WTC11 (cell line): ENCODE data around the gene PRR5. TPM values are rescaled to one million over a fixed set of nuclear protein-coding genes. Genes with fewer than 3 reads are reported as not detected.
A peak's percentile ranks its signal among the peaks of the same experiment; 100 is the strongest.

Source experiments
- ATAC-seq: fragments of 200-7000 bp; cut with Tn5 transposase; 2 replicates; pipeline ENCODE4 v1.10.0; 2021; ENCODE audit warnings: mild to moderate bottlenecking, moderate library complexity
- CTCF ChIA-PET: fragments of 300-600 bp; sonication (Branson Sonifier 250); formaldehyde crosslinking; loops from one replicate; lab custom pipeline; 2021; ENCODE audit warnings: antibody characterized with exemption; lab: Charles Lee
- POLR2A ChIA-PET: fragments of 350-600 bp; sonication (Branson Sonifier 250); formaldehyde crosslinking; loops from one replicate; lab custom pipeline; 2021; ENCODE audit warnings: antibody characterized with exemption; lab: Charles Lee
- DNase-seq: peaks from one replicate; pipeline ENCODE4 v3.0.0; 2021; ENCODE audit warnings: low spot score
- H3K27ac Mint-ChIP-seq: 2 replicates; pipeline ENCODE4 v1.8.0; 2021; ENCODE audit warnings: mixed read lengths
- H3K27me3 Mint-ChIP-seq: 2 replicates; pipeline ENCODE4 v1.8.0; 2021; ENCODE audit warnings: low read depth, mild to moderate bottlenecking, moderate library complexity, mixed read lengths
- H3K36me3 Mint-ChIP-seq: 2 replicates; pipeline ENCODE4 v1.8.0; 2021; ENCODE audit warnings: mixed read lengths
- H3K4me1 Mint-ChIP-seq: 2 replicates; pipeline ENCODE4 v1.8.0; 2022; ENCODE audit warnings: mixed read lengths
- H3K4me3 Mint-ChIP-seq: 2 replicates; pipeline ENCODE4 v1.8.0; 2021; ENCODE audit warnings: mild to moderate bottlenecking, moderate library complexity, mixed read lengths
- H3K9me3 Mint-ChIP-seq: 2 replicates; pipeline ENCODE4 v1.8.0; 2021; ENCODE audit warnings: mixed read lengths
- ATF6 ChIP-seq: sonication (generic); formaldehyde crosslinking; IDR thresholded peaks from 2 replicates; pipeline ENCODE4 v1.8.1; 2023; ENCODE audit warnings: mild to moderate bottlenecking, missing genetic modification reagents
- CBFB ChIP-seq: sonication (generic); formaldehyde crosslinking; IDR thresholded peaks from 2 replicates; pipeline ENCODE4 v1.8.1; 2022; ENCODE audit warnings: mild to moderate bottlenecking, low read depth, missing genetic modification reagents
- E2F4 ChIP-seq: sonication (generic); formaldehyde crosslinking; IDR thresholded peaks from 2 replicates; pipeline ENCODE4 v1.8.1; 2022; ENCODE audit warnings: low read depth, mild to moderate bottlenecking, moderate library complexity, missing genetic modification reagents, borderline replicate concordance
- EMX1 ChIP-seq: fragments of 250-450 bp; sonication (Bioruptor Pico); IDR thresholded peaks from 2 replicates; pipeline ENCODE4 v1.8.0; 2021; ENCODE audit warnings: mild to moderate bottlenecking
- FOXJ3 ChIP-seq: sonication (generic); formaldehyde crosslinking; IDR thresholded peaks from 2 replicates; pipeline ENCODE4 v1.9.0; 2021; ENCODE audit warnings: missing genetic modification reagents, mild to moderate bottlenecking, borderline replicate concordance
- HMGA2 ChIP-seq: fragments of 250-450 bp; sonication (Bioruptor Pico); IDR thresholded peaks from 2 replicates; pipeline ENCODE4 v1.4.0; 2021; ENCODE audit warnings: mild to moderate bottlenecking, moderate library complexity
- JAZF1 ChIP-seq: fragments of 250-450 bp; sonication (Bioruptor Pico); IDR thresholded peaks from 2 replicates; pipeline ENCODE4 v1.9.0; 2021; ENCODE audit warnings: moderate library complexity, mild to moderate bottlenecking, inconsistent platforms
- NFYB ChIP-seq: sonication (generic); formaldehyde crosslinking; conservative IDR thresholded peaks from 2 replicates; pipeline ENCODE4 v1.8.0; 2022; ENCODE audit warnings: low read depth, missing genetic modification reagents
- RELA ChIP-seq: sonication (generic); formaldehyde crosslinking; IDR thresholded peaks from 2 replicates; pipeline ENCODE4 v1.8.1; 2022; ENCODE audit warnings: missing genetic modification reagents, mild to moderate bottlenecking, borderline replicate concordance
- SOX15 ChIP-seq: fragments of 250-450 bp; sonication (Bioruptor Pico); IDR thresholded peaks from 2 replicates; pipeline ENCODE4 v1.9.0; 2021; ENCODE audit warnings: mild to moderate bottlenecking
- SP1 ChIP-seq: sonication (generic); formaldehyde crosslinking; conservative IDR thresholded peaks from 2 replicates; pipeline ENCODE4 v1.8.1; 2022; ENCODE audit warnings: missing genetic modification reagents
- TCF7 ChIP-seq: sonication (generic); formaldehyde crosslinking; IDR thresholded peaks from 2 replicates; pipeline ENCODE4 v1.8.0; 2022; ENCODE audit warnings: mild to moderate bottlenecking, low read depth, missing genetic modification reagents, moderate library complexity
- TEAD1 ChIP-seq: sonication (generic); formaldehyde crosslinking; IDR thresholded peaks from 2 replicates; pipeline ENCODE4 v1.8.0; 2022; ENCODE audit warnings: mild to moderate bottlenecking, missing genetic modification reagents
- ZNF121 ChIP-seq: sonication (generic); formaldehyde crosslinking; IDR thresholded peaks from 2 replicates; pipeline ENCODE4 v1.8.0; 2023; ENCODE audit warnings: missing genetic modification reagents
- ZNF263 ChIP-seq: sonication (generic); formaldehyde crosslinking; IDR thresholded peaks from 2 replicates; pipeline ENCODE4 v1.8.1; 2022; ENCODE audit warnings: low read depth, mild to moderate bottlenecking, moderate library complexity, missing genetic modification reagents
- ZNF317 ChIP-seq: sonication (generic); formaldehyde crosslinking; IDR thresholded peaks from 2 replicates; pipeline ENCODE4 v1.8.1; 2023; ENCODE audit warnings: low read depth, mild to moderate bottlenecking, moderate library complexity, missing genetic modification reagents, borderline replicate concordance
- ZNF416 ChIP-seq: fragments of 250-450 bp; sonication (Bioruptor Pico); IDR thresholded peaks from 2 replicates; pipeline ENCODE4 v1.9.0; 2021; ENCODE audit warnings: mild to moderate bottlenecking, inconsistent platforms
- total RNA-seq: library from RNA; stranded (reverse); gene quantifications from 3 replicates; pipeline ENCODE4 v1.2.3, GENCODE V29; 2021
- TF ChIP-seq, protein P1 (sequence below): sonication (generic); formaldehyde crosslinking; IDR thresholded peaks from 2 replicates; pipeline ENCODE4 v1.8.0; 2023; ENCODE audit warnings: missing genetic modification reagents, mild to moderate bottlenecking, borderline replicate concordance
- TF ChIP-seq, protein P2 (sequence below): sonication (generic); formaldehyde crosslinking; IDR thresholded peaks from 2 replicates; pipeline ENCODE4 v1.8.0; 2022; ENCODE audit warnings: missing genetic modification reagents
- TF ChIP-seq, protein P3 (sequence below): sonication (generic); formaldehyde crosslinking; IDR thresholded peaks from 2 replicates; pipeline ENCODE4 v1.8.0; 2022; ENCODE audit warnings: mild to moderate bottlenecking, missing genetic modification reagents
- TF ChIP-seq, protein P4 (sequence below): sonication (generic); formaldehyde crosslinking; conservative IDR thresholded peaks from 2 replicates; pipeline ENCODE4 v1.8.1; 2022; ENCODE audit warnings: mild to moderate bottlenecking, missing genetic modification reagents
- TF ChIP-seq, protein P5 (sequence below): sonication (generic); formaldehyde crosslinking; IDR thresholded peaks from 2 replicates; pipeline ENCODE4 v1.8.1; 2022; ENCODE audit warnings: mild to moderate bottlenecking, moderate library complexity, missing genetic modification reagents

Gene PRR5
- total RNA-seq, 1 experiment from 2014 or later: 15.6 TPM

- no peak for TF ChIP-seq ZNF416 (CRISPR knock-in tag)
- TF ChIP-seq FOXJ3: no peak
- no peak for TF ChIP-seq TCF7 (CRISPR knock-in tag)
- no peak for TF ChIP-seq ZNF121
- no peak for TF ChIP-seq HMGA2 (CRISPR knock-in tag)
- no peak for TF ChIP-seq JAZF1 (CRISPR knock-in tag)
- TF ChIP-seq EMX1 (CRISPR knock-in tag): no peak
- TF ChIP-seq, protein P1, sequence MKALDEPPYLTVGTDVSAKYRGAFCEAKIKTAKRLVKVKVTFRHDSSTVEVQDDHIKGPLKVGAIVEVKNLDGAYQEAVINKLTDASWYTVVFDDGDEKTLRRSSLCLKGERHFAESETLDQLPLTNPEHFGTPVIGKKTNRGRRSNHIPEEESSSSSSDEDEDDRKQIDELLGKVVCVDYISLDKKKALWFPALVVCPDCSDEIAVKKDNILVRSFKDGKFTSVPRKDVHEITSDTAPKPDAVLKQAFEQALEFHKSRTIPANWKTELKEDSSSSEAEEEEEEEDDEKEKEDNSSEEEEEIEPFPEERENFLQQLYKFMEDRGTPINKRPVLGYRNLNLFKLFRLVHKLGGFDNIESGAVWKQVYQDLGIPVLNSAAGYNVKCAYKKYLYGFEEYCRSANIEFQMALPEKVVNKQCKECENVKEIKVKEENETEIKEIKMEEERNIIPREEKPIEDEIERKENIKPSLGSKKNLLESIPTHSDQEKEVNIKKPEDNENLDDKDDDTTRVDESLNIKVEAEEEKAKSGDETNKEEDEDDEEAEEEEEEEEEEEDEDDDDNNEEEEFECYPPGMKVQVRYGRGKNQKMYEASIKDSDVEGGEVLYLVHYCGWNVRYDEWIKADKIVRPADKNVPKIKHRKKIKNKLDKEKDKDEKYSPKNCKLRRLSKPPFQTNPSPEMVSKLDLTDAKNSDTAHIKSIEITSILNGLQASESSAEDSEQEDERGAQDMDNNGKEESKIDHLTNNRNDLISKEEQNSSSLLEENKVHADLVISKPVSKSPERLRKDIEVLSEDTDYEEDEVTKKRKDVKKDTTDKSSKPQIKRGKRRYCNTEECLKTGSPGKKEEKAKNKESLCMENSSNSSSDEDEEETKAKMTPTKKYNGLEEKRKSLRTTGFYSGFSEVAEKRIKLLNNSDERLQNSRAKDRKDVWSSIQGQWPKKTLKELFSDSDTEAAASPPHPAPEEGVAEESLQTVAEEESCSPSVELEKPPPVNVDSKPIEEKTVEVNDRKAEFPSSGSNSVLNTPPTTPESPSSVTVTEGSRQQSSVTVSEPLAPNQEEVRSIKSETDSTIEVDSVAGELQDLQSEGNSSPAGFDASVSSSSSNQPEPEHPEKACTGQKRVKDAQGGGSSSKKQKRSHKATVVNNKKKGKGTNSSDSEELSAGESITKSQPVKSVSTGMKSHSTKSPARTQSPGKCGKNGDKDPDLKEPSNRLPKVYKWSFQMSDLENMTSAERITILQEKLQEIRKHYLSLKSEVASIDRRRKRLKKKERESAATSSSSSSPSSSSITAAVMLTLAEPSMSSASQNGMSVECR (CRISPR knock-in tag): no peak
- TF ChIP-seq CBFB (CRISPR knock-in tag): no peak
- no peak for TF ChIP-seq TEAD1 (CRISPR knock-in tag)
- TF ChIP-seq SOX15 (CRISPR knock-in tag): no peak
- no peak for TF ChIP-seq ATF6
- no peak for TF ChIP-seq ZNF317
- Mint-ChIP-seq H3K4me1 (peaks cover 18% of the 10 kb centered on the region), H3K9me3 (no peaks in the 10 kb centered on the region), H3K36me3 (no peaks in the 10 kb centered on the region), H3K4me3 (no peak overlapping the region), H3K27ac (peak overlapping the region; percentile 22; the same call in 1 of the 2 replicates), H3K27me3 (peaks cover 14% of the 10 kb centered on the region)
- POLR2A ChIA-PET: no interaction called here
- DNase-seq: no peak
- CTCF ChIA-PET: interaction anchor here (0.5 to 1.6 kb wide), 4 partner anchors 9 to 29 kb away, joined by 3 to 6 read pairs (median 4); no protein-coding TSS in a partner anchor
- no peak for ATAC-seq
These were observed 5.7 kb downstream of the PRR5 start for GRCh38 chr22:44707752-44708151.

DNA sequence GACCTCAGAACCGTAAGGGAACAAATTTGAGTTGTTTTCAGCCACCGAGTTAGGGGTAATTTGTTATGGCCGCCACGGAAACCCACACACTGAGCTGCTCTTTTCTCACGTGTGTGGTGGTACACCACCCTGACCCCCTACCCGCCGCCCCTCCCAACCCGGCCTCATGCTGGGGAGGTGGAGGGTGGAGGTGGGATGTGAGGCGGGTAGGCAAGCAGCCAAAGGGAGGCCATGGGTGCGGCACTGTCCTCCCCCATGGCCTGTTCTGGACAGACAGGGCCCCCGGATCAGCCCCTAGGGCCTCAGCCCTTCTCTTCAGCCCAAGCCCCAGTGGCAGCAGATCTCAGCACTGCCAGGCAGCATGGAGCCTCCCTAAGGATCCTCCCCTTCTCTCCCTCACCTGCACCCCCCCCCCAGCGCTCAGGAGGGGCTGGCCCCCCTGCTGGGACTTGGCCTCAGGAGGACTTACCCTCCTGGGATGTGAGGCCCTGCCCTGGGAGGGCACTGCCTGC, 7.9 kb downstream of the PRR5 start:
- no peak for ATAC-seq
- Mint-ChIP-seq H3K9me3 (no peaks in the 10 kb centered on the region), H3K36me3 (no peaks in the 10 kb centered on the region), H3K4me3 (no peak overlapping the region), H3K4me1 (peaks cover 7% of the 10 kb centered on the region; the same call in 1 of the 2 replicates), H3K27me3 (no peaks in the 10 kb centered on the region; the same call in 1 of the 2 replicates), H3K27ac (no peak overlapping the region)
- DNase-seq: no peak
- ChIA-PET POLR2A (no interaction called here), CTCF (interaction anchor here (1.7 kb wide), 1 partner anchor 11 kb away, joined by 5 read pairs; no protein-coding TSS in a partner anchor)
- TF ChIP-seq E2F4 (CRISPR knock-in tag): no peak
- no peak for TF ChIP-seq RELA
- TF ChIP-seq, protein P2, sequence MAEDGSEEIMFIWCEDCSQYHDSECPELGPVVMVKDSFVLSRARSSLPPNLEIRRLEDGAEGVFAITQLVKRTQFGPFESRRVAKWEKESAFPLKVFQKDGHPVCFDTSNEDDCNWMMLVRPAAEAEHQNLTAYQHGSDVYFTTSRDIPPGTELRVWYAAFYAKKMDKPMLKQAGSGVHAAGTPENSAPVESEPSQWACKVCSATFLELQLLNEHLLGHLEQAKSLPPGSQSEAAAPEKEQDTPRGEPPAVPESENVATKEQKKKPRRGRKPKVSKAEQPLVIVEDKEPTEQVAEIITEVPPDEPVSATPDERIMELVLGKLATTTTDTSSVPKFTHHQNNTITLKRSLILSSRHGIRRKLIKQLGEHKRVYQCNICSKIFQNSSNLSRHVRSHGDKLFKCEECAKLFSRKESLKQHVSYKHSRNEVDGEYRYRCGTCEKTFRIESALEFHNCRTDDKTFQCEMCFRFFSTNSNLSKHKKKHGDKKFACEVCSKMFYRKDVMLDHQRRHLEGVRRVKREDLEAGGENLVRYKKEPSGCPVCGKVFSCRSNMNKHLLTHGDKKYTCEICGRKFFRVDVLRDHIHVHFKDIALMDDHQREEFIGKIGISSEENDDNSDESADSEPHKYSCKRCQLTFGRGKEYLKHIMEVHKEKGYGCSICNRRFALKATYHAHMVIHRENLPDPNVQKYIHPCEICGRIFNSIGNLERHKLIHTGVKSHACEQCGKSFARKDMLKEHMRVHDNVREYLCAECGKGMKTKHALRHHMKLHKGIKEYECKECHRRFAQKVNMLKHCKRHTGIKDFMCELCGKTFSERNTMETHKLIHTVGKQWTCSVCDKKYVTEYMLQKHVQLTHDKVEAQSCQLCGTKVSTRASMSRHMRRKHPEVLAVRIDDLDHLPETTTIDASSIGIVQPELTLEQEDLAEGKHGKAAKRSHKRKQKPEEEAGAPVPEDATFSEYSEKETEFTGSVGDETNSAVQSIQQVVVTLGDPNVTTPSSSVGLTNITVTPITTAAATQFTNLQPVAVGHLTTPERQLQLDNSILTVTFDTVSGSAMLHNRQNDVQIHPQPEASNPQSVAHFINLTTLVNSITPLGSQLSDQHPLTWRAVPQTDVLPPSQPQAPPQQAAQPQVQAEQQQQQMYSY (CRISPR knock-in tag): no peak
- no peak for TF ChIP-seq SP1 (CRISPR knock-in tag)
- TF ChIP-seq ZNF263 (CRISPR knock-in tag): no peak
- TF ChIP-seq JAZF1 (CRISPR knock-in tag): no peak
- TF ChIP-seq, protein P3, sequence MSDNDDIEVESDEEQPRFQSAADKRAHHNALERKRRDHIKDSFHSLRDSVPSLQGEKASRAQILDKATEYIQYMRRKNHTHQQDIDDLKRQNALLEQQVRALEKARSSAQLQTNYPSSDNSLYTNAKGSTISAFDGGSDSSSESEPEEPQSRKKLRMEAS (CRISPR knock-in tag): no peak
- no peak for TF ChIP-seq NFYB (CRISPR knock-in tag)
- TF ChIP-seq, protein P4, sequence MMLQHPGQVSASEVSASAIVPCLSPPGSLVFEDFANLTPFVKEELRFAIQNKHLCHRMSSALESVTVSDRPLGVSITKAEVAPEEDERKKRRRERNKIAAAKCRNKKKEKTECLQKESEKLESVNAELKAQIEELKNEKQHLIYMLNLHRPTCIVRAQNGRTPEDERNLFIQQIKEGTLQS (CRISPR knock-in tag): no peak
- TF ChIP-seq, protein P5, sequence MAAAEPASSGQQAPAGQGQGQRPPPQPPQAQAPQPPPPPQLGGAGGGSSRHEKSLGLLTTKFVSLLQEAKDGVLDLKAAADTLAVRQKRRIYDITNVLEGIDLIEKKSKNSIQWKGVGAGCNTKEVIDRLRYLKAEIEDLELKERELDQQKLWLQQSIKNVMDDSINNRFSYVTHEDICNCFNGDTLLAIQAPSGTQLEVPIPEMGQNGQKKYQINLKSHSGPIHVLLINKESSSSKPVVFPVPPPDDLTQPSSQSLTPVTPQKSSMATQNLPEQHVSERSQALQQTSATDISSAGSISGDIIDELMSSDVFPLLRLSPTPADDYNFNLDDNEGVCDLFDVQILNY (CRISPR knock-in tag): no peak
